Tibial nerve (tissue), 4 donors: ENCODE measurements around the gene MRTFA. TPM values are rescaled to one million over a fixed set of nuclear protein-coding genes. Genes with fewer than 3 reads are reported as not detected.

Experiments used
- DNase-seq, 2 donors: peaks; one replicate each; pipeline ENCODE4 v3.0.0-alpha.2; 2019; ENCODE audit warnings: low spot score in 2 of 2
- H3K27ac ChIP-seq, 4 donors: fragments of 200-600 bp; sonication (generic) in 3 of 4; one replicate each; pipeline ENCODE4 v1.5.1; 2017 to 2019; ENCODE audit warnings: mild to moderate bottlenecking in 1 of 4
- H3K27me3 ChIP-seq, 2 donors: fragments of 200-600 bp; sonication (generic) in 1 of 2; one replicate each; pipeline versions ENCODE4 v1.5.1 to v1.6.0; 2017 to 2019
- H3K36me3 ChIP-seq, 3 donors: fragments of 200-600 bp; sonication (generic); one replicate each; pipeline ENCODE4 v1.5.1; 2018 to 2019
- H3K4me1 ChIP-seq, 4 donors: fragments of 200-600 bp; sonication (generic) in 3 of 4; one replicate each; pipeline ENCODE4 v1.5.1; 2017 to 2019
- H3K4me3 ChIP-seq, 4 donors: fragments of 200-600 bp; sonication (generic) in 3 of 4; one replicate each; pipeline ENCODE4 v1.5.1; 2017 to 2019; ENCODE audit warnings: mild to moderate bottlenecking in 1 of 4, moderate library complexity in 1 of 4
- H3K9me3 ChIP-seq, 4 donors: fragments of 200-600 bp; sonication (generic) in 3 of 4; one replicate each; pipeline ENCODE4 v1.5.1; 2017 to 2019
- CTCF ChIP-seq, 5 experiments: fragments of 200-600 bp in 3 of 5; fragments of 450-650 bp in 2 of 5; sonication (generic) in 3 of 5; IDR thresholded peaks; one replicate each; pipeline ENCODE4 v1.5.1; 2016 to 2019; ENCODE audit warnings: antibody characterized with exemption in 5 of 5, mild to moderate bottlenecking in 3 of 5, moderate library complexity in 2 of 5
- EP300 ChIP-seq, 2 donors: sonication (generic); formaldehyde crosslinking; IDR thresholded peaks; one replicate each; pipeline ENCODE4 v1.6.1; 2017; ENCODE audit warnings: antibody characterized with exemption in 2 of 2, mild to moderate bottlenecking in 1 of 2
- POLR2A ChIP-seq, 2 donors: fragments of 450-650 bp; IDR thresholded peaks; one replicate each; pipeline ENCODE4 v1.6.1; 2017; ENCODE audit warnings: antibody characterized with exemption in 2 of 2, mild to moderate bottlenecking in 2 of 2, moderate library complexity in 2 of 2
- WGBS, 2 donors: methylation state at CpG; one replicate each; pipeline ENCODE4 v1.1.5; 2018; 5-methylcytosine and 5-hydroxymethylcytosine counted together
- total RNA-seq, 4 donors: library from RNA; depleted of rRNA; stranded (reverse); fragments of >200 nt; gene quantifications; one replicate each; pipeline ENCODE4 v1.1.0, GENCODE V29; 2016

Gene MRTFA
- total RNA-seq, 4 donors from 2014 or later: 69.7 to 119 (median 104) TPM

- Histone ChIP-seq H3K27me3 (no peaks in the 10 kb centered on the region), H3K27ac (no peak overlapping the region), H3K4me1 (peaks cover 0 to 14% (median 3%) of the 10 kb centered on the region in 4 donors), H3K36me3 (no peaks in the 10 kb centered on the region), H3K9me3 (no peaks in the 10 kb centered on the region), H3K4me3 (no peak overlapping the region)
- TF ChIP-seq EP300 (IDR thresholded peaks at IDR 0.05): no peak
- no peak for TF ChIP-seq POLR2A (IDR thresholded peaks at IDR 0.05)
- no peak for TF ChIP-seq CTCF (IDR thresholded peaks at IDR 0.05)
- DNase-seq: no peak
- WGBS, 2 donors: 85 to 90% methylated on average over 6 of the region's 6 CpGs
These were observed 4.8 kb upstream of the MRTFA start for GRCh38 chr22:40641269-40641668.

GRCh38 chr22:40638261-40638660, 1.7 kb upstream of the MRTFA start:
- H3K4me3 ChIP-seq: peak overlapping the region in 1 of 4 donors; percentile 36

GRCh38 chr22:40637183-40638150, 948 bp upstream of the MRTFA start:
- H3K9me3 ChIP-seq: no peaks in the 10 kb centered on the region
- DNase-seq: peak; percentile 53 to 76
- TF ChIP-seq CTCF (IDR thresholded peaks at IDR 0.05) (no peak), POLR2A (IDR thresholded peaks at IDR 0.05) (no peak), EP300 (IDR thresholded peaks at IDR 0.05) (no peak)
- WGBS, 2 donors: 17 to 21% methylated on average over 45 to 46 of the region's 46 CpGs
- peaks cover 0 to 37% (median 10%) of the 10 kb centered on the region in 4 donors for H3K4me1 ChIP-seq
- H3K4me3 ChIP-seq: peak overlapping the region; percentile 36 to 100 (median 90)
- no peaks in the 10 kb centered on the region for H3K27me3 ChIP-seq
- H3K36me3 ChIP-seq: no peaks in the 10 kb centered on the region
- H3K27ac ChIP-seq: peak overlapping the region; percentile 86 to 95 (median 91)

More at GRCh38 chr22:40638261-40638660, 1.7 kb upstream of the MRTFA start:
- Histone ChIP-seq H3K36me3 (no peaks in the 10 kb centered on the region), H3K9me3 (no peaks in the 10 kb centered on the region), H3K4me1 (peaks cover 0 to 31% (median 10%) of the 10 kb centered on the region in 4 donors), H3K27me3 (no peaks in the 10 kb centered on the region), H3K27ac (no peak overlapping the region)
- 96 to 98% methylated on average over 17 of the region's 17 CpGs for WGBS, 2 donors
- no peak for TF ChIP-seq EP300 (IDR thresholded peaks at IDR 0.05)
- no peak for TF ChIP-seq POLR2A (IDR thresholded peaks at IDR 0.05)
- TF ChIP-seq CTCF (IDR thresholded peaks at IDR 0.05): no peak
- DNase-seq: no peak

GRCh38 chr22:40635940-40636379, 559 bp downstream of the MRTFA start:
- no peak for TF ChIP-seq CTCF (IDR thresholded peaks at IDR 0.05)
- no peaks in the 10 kb centered on the region for H3K27me3 ChIP-seq
- H3K36me3 ChIP-seq: no peaks in the 10 kb centered on the region
- peak overlapping the region; percentile 79 to 94 (median 90) for H3K27ac ChIP-seq
- H3K4me3 ChIP-seq: peak overlapping the region; percentile 83 to 100 (median 90)
- DNase-seq: no peak
- H3K4me1 ChIP-seq: peaks cover 0 to 43% (median 10%) of the 10 kb centered on the region in 4 donors
- no peaks in the 10 kb centered on the region for H3K9me3 ChIP-seq
- 0% methylated on average over 1 to 16 of the region's 31 CpGs for WGBS, 2 donors
